CD4-positive, alpha-beta T cell (primary cell): ENCODE results near the gene KCNAB1. TPM values are rescaled to one million over a fixed set of nuclear protein-coding genes. Genes with fewer than 3 reads are reported as not detected.

ENCODE experiments used
- ATAC-seq: fragments of 200-7000 bp; cut with Tn5 transposase; one replicate; pipeline ENCODE4 v1.10.0; 2022; ENCODE audit warnings: mild to moderate bottlenecking; ENCODE audit not compliant: poor library complexity
- CTCF ChIA-PET: fragments of 350-600 bp; sonication (Branson Sonifier 250); formaldehyde crosslinking; loops from one replicate; lab custom pipeline; 2021; ENCODE audit warnings: antibody characterized with exemption, inconsistent platforms; lab: Charles Lee
- POLR2A ChIA-PET: fragments of 350-600 bp; sonication (Branson Sonifier 250); formaldehyde crosslinking; loops from one replicate; lab custom pipeline; 2021; ENCODE audit warnings: antibody characterized with exemption, inconsistent platforms; lab: Charles Lee
- DNase-seq, 14 experiments: peaks; one replicate each; pipeline ENCODE4 v3.0.0-alpha.2; 2013 to 2020; ENCODE audit warnings: mixed read lengths in 2 of 14
- H3K27ac ChIP-seq, 2 donors: one replicate each; pipeline versions ENCODE4 v1.5.1 to v1.7.0; 2013; ENCODE audit warnings: low read length in 2 of 2, low read depth in 1 of 2, mild to moderate bottlenecking in 1 of 2
- H3K27me3 ChIP-seq, 2 experiments: 1 replicate in 1 of 2; 2 replicates in 1 of 2; pipeline versions ENCODE4 v1.6.1 to v1.7.0; 2013; ENCODE audit warnings: low read length in 2 of 2, control low read depth in 1 of 2, mild to moderate bottlenecking in 1 of 2, moderate library complexity in 1 of 2; ENCODE audit not compliant: insufficient read depth in 2 of 2, control insufficient read depth in 1 of 2
- H3K36me3 ChIP-seq: one replicate; pipeline ENCODE4 v1.6.1; 2013; ENCODE audit warnings: low read length, control low read depth; ENCODE audit not compliant: insufficient read depth
- H3K4me1 ChIP-seq: one replicate; pipeline ENCODE4 v1.6.1; 2013; ENCODE audit warnings: low read length, control low read depth; ENCODE audit not compliant: insufficient read depth
- H3K4me3 ChIP-seq: one replicate; pipeline ENCODE4 v1.5.1; 2013; ENCODE audit warnings: mild to moderate bottlenecking, low read length, moderate library complexity
- H3K9me3 ChIP-seq, 2 experiments: 1 replicate in 1 of 2; 2 replicates in 1 of 2; pipeline versions ENCODE4 v1.6.1 to v1.7.0; 2013; ENCODE audit warnings: low read length in 2 of 2, mild to moderate bottlenecking in 2 of 2, control low read depth in 1 of 2, moderate library complexity in 1 of 2; ENCODE audit not compliant: control insufficient read depth in 1 of 2, insufficient read depth in 1 of 2
- H3K27ac Mint-ChIP-seq: one replicate; pipeline ENCODE4 v1.8.0; 2020; ENCODE audit warnings: mixed read lengths
- H3K27me3 Mint-ChIP-seq: one replicate; pipeline ENCODE4 v1.8.0; 2021; ENCODE audit warnings: mixed read lengths
- H3K36me3 Mint-ChIP-seq: one replicate; pipeline ENCODE4 v1.8.0; 2021; ENCODE audit warnings: low read depth, mixed read lengths
- H3K4me1 Mint-ChIP-seq: one replicate; pipeline ENCODE4 v1.8.0; 2021; ENCODE audit warnings: low read depth, mixed read lengths
- H3K4me3 Mint-ChIP-seq: one replicate; pipeline ENCODE4 v1.8.0; 2020; ENCODE audit warnings: mild to moderate bottlenecking, mixed read lengths
- H3K9me3 Mint-ChIP-seq: one replicate; pipeline ENCODE4 v1.8.0; 2020; ENCODE audit warnings: mixed read lengths
- intact Hi-C, 2 experiments: fragments of 100-400 bp; cut with DNase I in 1 of 2; cut with micrococcal nuclease in 1 of 2; formaldehyde crosslinking; loops; one replicate each; pipeline versions ENCODE4 v1.15.1 to v1.9.0; 2023 to 2025; cut with DNase I, micrococcal nuclease
- total RNA-seq, 174 experiments: library from RNA in 2 of 174; stranded (reverse) in 2 of 174; gene quantifications; one replicate each; pipeline ENCODE4 v1.2.3 and lab custom pipeline; 2021 to 2026
- TF ChIP-seq, protein P1 (sequence below): fragments of 200-600 bp; IDR thresholded peaks from one replicate; pipeline ENCODE4 v1.8.0; 2022; ENCODE audit warnings: antibody characterized with exemption, mild to moderate bottlenecking

The KCNAB1 gene
- total RNA-seq, 2 experiments from 2014 or later, result 0.14 TPM; not detected in 1

DNA sequence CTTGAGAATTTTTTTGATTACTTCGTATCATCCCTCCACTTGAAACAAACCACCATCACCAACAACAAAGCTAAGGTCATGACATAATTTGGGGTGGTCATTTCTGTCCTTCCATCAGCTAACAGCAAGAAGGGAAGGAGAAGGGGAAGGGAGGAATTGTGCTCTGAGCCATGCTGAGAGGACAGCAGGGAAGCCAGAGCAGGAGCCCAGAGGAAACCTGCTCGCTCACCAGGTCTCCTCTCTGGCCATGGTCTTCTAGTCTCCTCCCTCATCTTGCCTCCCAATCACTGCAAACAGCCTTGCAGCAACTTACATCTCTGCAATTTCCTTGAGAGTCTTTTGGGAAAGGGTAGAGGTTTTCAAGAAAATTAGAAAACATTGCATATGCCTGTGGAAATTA, 237.9 kb downstream of the KCNAB1 start:
- intact Hi-C loops, result no loop called here
- Histone ChIP-seq H3K4me1 (no peaks in the 10 kb centered on the region), H3K36me3 (no peaks in the 10 kb centered on the region), H3K27me3 (peaks cover 0 to 5% of the 10 kb centered on the region in 2 experiments), H3K27ac (no peak overlapping the region), H3K4me3 (no peak overlapping the region), H3K9me3 (no peaks in the 10 kb centered on the region)
- H3K4me3 Mint-ChIP-seq, result no peak overlapping the region
- H3K9me3 Mint-ChIP-seq, result no peaks in the 10 kb centered on the region
- H3K4me1 Mint-ChIP-seq, result no peaks in the 10 kb centered on the region
- H3K27ac Mint-ChIP-seq, result no peak overlapping the region
- ATAC-seq (no peak), DNase-seq (no peak)
- TF ChIP-seq, protein P1, sequence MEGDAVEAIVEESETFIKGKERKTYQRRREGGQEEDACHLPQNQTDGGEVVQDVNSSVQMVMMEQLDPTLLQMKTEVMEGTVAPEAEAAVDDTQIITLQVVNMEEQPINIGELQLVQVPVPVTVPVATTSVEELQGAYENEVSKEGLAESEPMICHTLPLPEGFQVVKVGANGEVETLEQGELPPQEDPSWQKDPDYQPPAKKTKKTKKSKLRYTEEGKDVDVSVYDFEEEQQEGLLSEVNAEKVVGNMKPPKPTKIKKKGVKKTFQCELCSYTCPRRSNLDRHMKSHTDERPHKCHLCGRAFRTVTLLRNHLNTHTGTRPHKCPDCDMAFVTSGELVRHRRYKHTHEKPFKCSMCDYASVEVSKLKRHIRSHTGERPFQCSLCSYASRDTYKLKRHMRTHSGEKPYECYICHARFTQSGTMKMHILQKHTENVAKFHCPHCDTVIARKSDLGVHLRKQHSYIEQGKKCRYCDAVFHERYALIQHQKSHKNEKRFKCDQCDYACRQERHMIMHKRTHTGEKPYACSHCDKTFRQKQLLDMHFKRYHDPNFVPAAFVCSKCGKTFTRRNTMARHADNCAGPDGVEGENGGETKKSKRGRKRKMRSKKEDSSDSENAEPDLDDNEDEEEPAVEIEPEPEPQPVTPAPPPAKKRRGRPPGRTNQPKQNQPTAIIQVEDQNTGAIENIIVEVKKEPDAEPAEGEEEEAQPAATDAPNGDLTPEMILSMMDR, result no peak
- POLR2A ChIA-PET, result no interaction called here
- CTCF ChIA-PET, result no interaction called here
- no peaks in the 10 kb centered on the region for H3K36me3 Mint-ChIP-seq
- H3K27me3 Mint-ChIP-seq, result peaks cover 7% of the 10 kb centered on the region

DNA sequence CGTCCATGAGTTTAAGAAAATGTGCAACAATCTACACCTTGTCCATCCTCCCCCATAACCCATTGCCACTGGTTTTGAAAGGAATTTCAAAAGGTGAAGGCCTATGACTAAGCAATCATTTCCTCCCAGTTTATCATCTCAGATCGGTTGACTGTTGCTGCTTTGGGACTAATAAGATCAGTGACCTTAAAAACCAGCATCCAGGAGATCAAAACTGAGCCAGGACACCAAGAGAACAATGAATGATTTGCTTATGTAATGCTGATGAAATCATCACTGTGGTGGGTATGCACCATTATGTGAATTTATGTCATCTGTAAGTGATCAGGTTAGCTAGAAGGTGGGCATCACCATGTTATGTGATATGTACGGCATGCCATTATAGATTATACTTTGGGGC, 239.0 kb downstream of the KCNAB1 start:
- H3K27me3 Mint-ChIP-seq, result peaks cover 7% of the 10 kb centered on the region
- intact Hi-C loops, result no loop called here
- Histone ChIP-seq H3K4me1 (no peaks in the 10 kb centered on the region), H3K36me3 (no peaks in the 10 kb centered on the region), H3K9me3 (no peaks in the 10 kb centered on the region), H3K27me3 (peaks cover 0 to 5% of the 10 kb centered on the region in 2 experiments), H3K4me3 (no peak overlapping the region), H3K27ac (no peak overlapping the region)
- no peaks in the 10 kb centered on the region for H3K9me3 Mint-ChIP-seq
- POLR2A ChIA-PET, result no interaction called here
- no peaks in the 10 kb centered on the region for H3K36me3 Mint-ChIP-seq
- no peak overlapping the region for H3K27ac Mint-ChIP-seq
- no peaks in the 10 kb centered on the region for H3K4me1 Mint-ChIP-seq
- H3K4me3 Mint-ChIP-seq, result no peak overlapping the region
- DNase-seq (no peak), ATAC-seq (no peak)
- CTCF ChIA-PET, result no interaction called here
- TF ChIP-seq, protein P1, result no peak

DNA sequence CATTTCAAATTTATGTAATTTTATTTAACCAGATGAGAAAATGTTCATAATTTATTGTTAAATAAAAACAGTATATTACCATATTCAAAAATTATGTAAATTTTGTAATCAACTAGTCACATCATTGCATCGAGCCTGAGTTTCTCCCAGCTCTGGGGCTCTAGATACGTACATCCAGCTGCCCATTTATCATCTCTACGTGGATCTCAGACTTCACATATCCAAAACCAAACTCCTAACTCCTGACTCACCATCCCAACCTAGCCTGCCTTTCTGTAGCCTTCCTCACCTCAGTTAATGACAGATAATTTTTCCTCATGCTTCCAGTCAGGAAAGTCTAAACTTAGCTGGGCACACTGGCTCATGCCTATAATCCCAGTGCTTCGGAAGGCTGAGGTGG, 239.7 kb downstream of the KCNAB1 start:
- Histone ChIP-seq H3K27me3 (peaks cover 0 to 6% of the 10 kb centered on the region in 2 experiments), H3K36me3 (no peaks in the 10 kb centered on the region), H3K4me1 (no peaks in the 10 kb centered on the region), H3K4me3 (no peak overlapping the region), H3K27ac (no peak overlapping the region), H3K9me3 (no peaks in the 10 kb centered on the region)
- no peak for DNase-seq
- CTCF ChIA-PET, result no interaction called here
- TF ChIP-seq, protein P1, result no peak
- POLR2A ChIA-PET, result no interaction called here
- Mint-ChIP-seq H3K27ac (no peak overlapping the region), H3K9me3 (no peaks in the 10 kb centered on the region), H3K36me3 (no peaks in the 10 kb centered on the region), H3K4me1 (no peaks in the 10 kb centered on the region), H3K4me3 (no peak overlapping the region), H3K27me3 (peaks cover 7% of the 10 kb centered on the region)
- intact Hi-C loops, result no loop called here
- ATAC-seq, result no peak
